SK-N-MC (cell line): ENCODE measurements around the gene CWC27.

ENCODE experiments used
- DNase-seq: peaks from one replicate; pipeline ENCODE4 v3.0.0-alpha.2; 2011; ENCODE audit warnings: low read depth, low spot score
- H3K27ac ChIP-seq: fragments of 200-600 bp; sonication (generic); 2 replicates; pipeline ENCODE4 v1.5.1; 2016; ENCODE audit warnings: mixed run types
- H3K36me3 ChIP-seq: fragments of 200-600 bp; sonication (generic); 2 replicates; pipeline ENCODE4 v1.6.1; 2017; ENCODE audit warnings: antibody characterized with exemption, low read length, mixed read lengths; ENCODE audit not compliant: insufficient read depth
- H3K4me3 ChIP-seq: fragments of 200-600 bp; sonication (generic); 2 replicates; pipeline ENCODE4 v1.5.1; 2016
- H3K9ac ChIP-seq: fragments of 200-600 bp; sonication (generic); 2 replicates; pipeline ENCODE4 v1.8.0; 2017; ENCODE audit warnings: mixed run types, mixed read lengths; ENCODE audit not compliant: insufficient read length
- H3K9me3 ChIP-seq: fragments of 200-600 bp; sonication (generic); 2 replicates; pipeline ENCODE4 v1.6.1; 2017; ENCODE audit warnings: low read depth, mild to moderate bottlenecking, antibody characterized with exemption, low read length, moderate library complexity, mixed read lengths
- EZH2 ChIP-seq: fragments of 200-600 bp; sonication (generic); IDR thresholded peaks from one replicate; pipeline ENCODE4 v1.6.1; 2017; ENCODE audit warnings: antibody characterized with exemption
- FOXP2 ChIP-seq: optimal IDR thresholded peaks from 2 replicates; pipeline ENCODE3; 2011; ENCODE audit warnings: mild to moderate bottlenecking, moderate library complexity; ENCODE audit not compliant: insufficient read depth; ENCODE audit errors: extremely low read length, control extremely low read depth
- POLR2AphosphoS5 ChIP-seq: IDR thresholded peaks from 2 replicates; pipeline ENCODE4 v1.6.1; 2012; ENCODE audit warnings: mild to moderate bottlenecking, low read depth, low read length, borderline replicate concordance

CWC27 gene

GRCh38 chr5:65037831-65038815 lies 269.4 kb downstream of the CWC27 start:
- Histone ChIP-seq H3K9me3 (no peaks in the 10 kb centered on the region), H3K4me3 (no peak overlapping the region), H3K36me3 (no peaks in the 10 kb centered on the region), H3K27ac (no peak overlapping the region), H3K9ac (no peak overlapping the region)
- DNase-seq: no peak
- TF ChIP-seq POLR2AphosphoS5 (no peak), EZH2 (no peak), FOXP2 (no peak)

GRCh38 chr5:65041296-65042158 lies 272.8 kb downstream of the CWC27 start:
- H3K4me3 ChIP-seq: no peak overlapping the region

GRCh38 chr5:65043843-65044359 lies 275.2 kb downstream of the CWC27 start:
- Histone ChIP-seq H3K4me3 (no peak overlapping the region), H3K36me3 (no peaks in the 10 kb centered on the region), H3K27ac (no peak overlapping the region), H3K9me3 (no peaks in the 10 kb centered on the region), H3K9ac (no peak overlapping the region)
- DNase-seq: no peak
- no peak for TF ChIP-seq FOXP2
- TF ChIP-seq POLR2AphosphoS5: no peak
- TF ChIP-seq EZH2: no peak

More at GRCh38 chr5:65041296-65042158, 272.8 kb downstream of the CWC27 start:
- Histone ChIP-seq H3K36me3 (no peaks in the 10 kb centered on the region), H3K9ac (no peak overlapping the region), H3K27ac (no peak overlapping the region), H3K9me3 (no peaks in the 10 kb centered on the region)
- TF ChIP-seq EZH2: no peak
- TF ChIP-seq FOXP2: no peak
- TF ChIP-seq POLR2AphosphoS5: no peak
- DNase-seq: no peak

- Histone ChIP-seq H3K9ac (no peak overlapping the region), H3K36me3 (no peaks in the 10 kb centered on the region), H3K27ac (no peak overlapping the region), H3K9me3 (no peaks in the 10 kb centered on the region), H3K4me3 (no peak overlapping the region)
- TF ChIP-seq EZH2 (no peak), FOXP2 (no peak), POLR2AphosphoS5 (no peak)
- DNase-seq: no peak
These were observed 278.5 kb downstream of the CWC27 start for GRCh38 chr5:65047225-65047624.

- TF ChIP-seq FOXP2: no peak
- Histone ChIP-seq H3K27ac (no peak overlapping the region), H3K4me3 (no peak overlapping the region), H3K9me3 (no peaks in the 10 kb centered on the region), H3K36me3 (no peaks in the 10 kb centered on the region), H3K9ac (no peak overlapping the region)
- DNase-seq: no peak
These were observed 279.4 kb downstream of the CWC27 start for GRCh38 chr5:65047948-65048690.

- no peak overlapping the region for H3K4me3 ChIP-seq
- no peak for TF ChIP-seq FOXP2
- DNase-seq: no peak
- no peaks in the 10 kb centered on the region for H3K36me3 ChIP-seq
- H3K27ac ChIP-seq: no peak overlapping the region
- no peaks in the 10 kb centered on the region for H3K9me3 ChIP-seq
- no peak overlapping the region for H3K9ac ChIP-seq
These were observed 281.4 kb downstream of the CWC27 start for GRCh38 chr5:65050140-65050539.

GRCh38 chr5:65050826-65051498 lies 282.2 kb downstream of the CWC27 start:
- H3K9me3 ChIP-seq: no peaks in the 10 kb centered on the region
- no peak for DNase-seq
- H3K9ac ChIP-seq: no peak overlapping the region
- H3K4me3 ChIP-seq: no peak overlapping the region
- TF ChIP-seq EZH2: no peak
- no peak for TF ChIP-seq FOXP2
- TF ChIP-seq POLR2AphosphoS5: no peak
- H3K36me3 ChIP-seq: no peaks in the 10 kb centered on the region
- H3K27ac ChIP-seq: no peak overlapping the region

GRCh38 chr5:65055938-65056337 lies 287.2 kb downstream of the CWC27 start:
- TF ChIP-seq EZH2 (no peak), POLR2AphosphoS5 (no peak), FOXP2 (no peak)
- Histone ChIP-seq H3K4me3 (no peak overlapping the region), H3K27ac (no peak overlapping the region), H3K36me3 (no peaks in the 10 kb centered on the region), H3K9ac (no peak overlapping the region), H3K9me3 (no peaks in the 10 kb centered on the region)
- no peak for DNase-seq
